GM23248 (cell line): Measurements from ENCODE around the gene HOXA13. TPM values are rescaled to one million over a fixed set of nuclear protein-coding genes. Genes with fewer than 3 reads are reported as not detected.

Experiments used
- DNase-seq: peaks from one replicate; pipeline ENCODE4 v3.0.0-alpha.2; 2015
- H2AFZ ChIP-seq: fragments of 200-600 bp; sonication (generic); 2 replicates; pipeline ENCODE4 v1.6.1; 2016; ENCODE audit warnings: antibody characterized with exemption
- H3F3A ChIP-seq: fragments of 200-600 bp; sonication (generic); 2 replicates; pipeline ENCODE4 v1.6.1; 2016; ENCODE audit warnings: mild to moderate bottlenecking, antibody characterized with exemption, mixed run types; ENCODE audit not compliant: insufficient read depth
- H3K27ac ChIP-seq: fragments of 200-600 bp; sonication (generic); 2 replicates; pipeline ENCODE4 v1.5.1; 2016; ENCODE audit warnings: mild to moderate bottlenecking
- H3K27me3 ChIP-seq: fragments of 200-600 bp; sonication (generic); replicated peaks from 2 replicates; pipeline ENCODE4 v1.6.1; 2016; ENCODE audit warnings: mild to moderate bottlenecking; ENCODE audit not compliant: insufficient read depth
- H3K36me3 ChIP-seq: fragments of 200-600 bp; sonication (generic); 2 replicates; pipeline ENCODE4 v1.6.1; 2016; ENCODE audit warnings: low read depth, mild to moderate bottlenecking
- H3K4me1 ChIP-seq: fragments of 200-600 bp; sonication (generic); 2 replicates; pipeline ENCODE4 v1.6.1; 2016; ENCODE audit warnings: mild to moderate bottlenecking; ENCODE audit not compliant: insufficient read depth
- H3K4me2 ChIP-seq: fragments of 200-600 bp; sonication (generic); one replicate; pipeline ENCODE4 v1.6.1; 2016; ENCODE audit warnings: mild to moderate bottlenecking; ENCODE audit not compliant: unreplicated experiment
- H3K4me3 ChIP-seq: fragments of 200-600 bp; sonication (generic); 2 replicates; pipeline ENCODE4 v1.5.1; 2016; ENCODE audit warnings: mild to moderate bottlenecking
- H3K79me2 ChIP-seq: fragments of 200-600 bp; sonication (generic); 2 replicates; pipeline ENCODE4 v1.6.1; 2016; ENCODE audit warnings: mild to moderate bottlenecking; ENCODE audit not compliant: insufficient read depth
- H3K9ac ChIP-seq: fragments of 200-600 bp; sonication (generic); 2 replicates; pipeline ENCODE4 v1.6.1; 2016; ENCODE audit warnings: mild to moderate bottlenecking
- H3K9me2 ChIP-seq: fragments of 200-600 bp; sonication (generic); 2 replicates; pipeline ENCODE4 v1.6.1; 2016; ENCODE audit warnings: mixed run types, mild to moderate bottlenecking, moderate library complexity; ENCODE audit not compliant: insufficient read depth
- H3K9me3 ChIP-seq: fragments of 200-600 bp; sonication (generic); one replicate; pipeline ENCODE4 v1.6.1; 2017; ENCODE audit warnings: low read depth
- H4K20me1 ChIP-seq: fragments of 200-600 bp; sonication (generic); 2 replicates; pipeline ENCODE4 v1.6.0; 2016; ENCODE audit not compliant: insufficient read depth
- EZH2 ChIP-seq: fragments of 200-600 bp; sonication (generic); IDR thresholded peaks from 2 replicates; pipeline ENCODE4 v1.6.1; 2018; ENCODE audit warnings: antibody characterized with exemption, mild to moderate bottlenecking; ENCODE audit not compliant: insufficient read depth, poor library complexity, severe bottlenecking
- EZH2phosphoT487 ChIP-seq: fragments of 200-600 bp; sonication (generic); IDR thresholded peaks from 2 replicates; pipeline ENCODE4 v1.6.1; 2018; ENCODE audit warnings: antibody characterized with exemption, moderate library complexity, mild to moderate bottlenecking, low read depth; ENCODE audit not compliant: insufficient read depth
- WGBS, 2 experiments: methylation state at CpG; one replicate each; pipeline ENCODE4 v1.1.6; 2015 to 2017; ENCODE audit warnings: low lambda C conversion rate in 2 of 2, low coverage in 1 of 2; ENCODE audit errors: missing lambda C conversion rate in 2 of 2; 5-methylcytosine and 5-hydroxymethylcytosine counted together
- in situ Hi-C: fragments of 300-500 bp; cut with MboI; formaldehyde crosslinking; loops from 2 replicates; pipeline ENCODE4 v1.15.0; 2020
- polyA plus RNA-seq: library from polyadenylated mRNA; unstranded; fragments of >200 nt; fragmentation: Nextera tagmentation; extraction: Ambion mirVana; gene quantifications from 2 replicates; pipeline ENCODE4 v1.2.1, GENCODE V29; 2016
- total RNA-seq: library from RNA; depleted of rRNA; stranded (reverse); fragments of >200 nt; shearing (Covaris generic); gene quantifications from 2 replicates; pipeline ENCODE4 v1.2.3, GENCODE V29; 2014

Gene HOXA13
- total and polyA plus RNA-seq, 2 experiments from 2014 or later, result 0.15 to 0.43 TPM

DNA sequence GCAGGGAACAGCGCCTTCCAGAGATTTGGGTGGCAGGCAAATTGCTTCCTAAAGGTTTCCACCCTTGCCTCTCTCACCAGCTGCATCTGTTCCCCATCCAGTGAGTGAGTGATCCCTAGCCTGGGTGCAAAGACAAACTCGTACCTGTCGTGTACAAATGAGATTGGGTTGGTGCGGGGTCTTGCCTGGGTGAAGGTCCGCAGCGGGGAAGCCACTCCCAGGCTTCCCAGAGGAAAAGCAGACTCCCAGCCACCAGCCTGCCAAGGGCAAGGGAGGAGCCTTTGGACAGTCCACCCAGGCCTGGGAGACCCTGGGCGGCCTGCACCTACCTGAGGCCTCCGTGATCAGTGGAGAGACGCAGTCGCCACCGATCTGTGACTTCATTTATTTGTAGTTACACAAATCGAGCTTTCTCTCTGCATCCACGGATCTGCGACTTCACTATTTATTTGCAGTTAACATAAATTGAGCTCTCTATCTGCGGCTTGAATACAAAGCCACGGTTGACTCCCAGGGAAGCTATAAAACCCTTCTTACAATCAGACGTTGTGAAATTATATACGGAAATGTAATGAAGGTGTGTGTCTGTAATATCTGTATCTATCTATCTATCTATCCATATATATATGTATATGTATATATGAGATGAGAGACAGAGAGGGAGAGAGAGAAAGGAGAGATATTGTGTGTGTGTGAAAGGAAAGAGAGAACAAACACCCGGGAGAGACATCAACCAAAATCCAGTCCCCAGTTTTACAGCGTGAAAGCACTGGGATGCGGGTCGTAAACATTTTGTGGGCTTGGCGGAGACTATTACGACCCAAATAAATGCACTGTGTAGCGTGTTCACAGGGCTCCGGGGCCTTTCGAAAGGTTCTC lies 40.4 kb downstream of the HOXA13 start:
- H3K27me3 ChIP-seq, result no peaks in the 10 kb centered on the region
- peaks cover 5% of the 10 kb centered on the region for H3K4me1 ChIP-seq
- in situ Hi-C loops, result loop anchor here (10.0 kb wide), 4 partner anchors 305 to 1295 kb away; no protein-coding TSS in a partner anchor
- TF ChIP-seq EZH2 (no peak), EZH2phosphoT487 (no peak)
- no peaks in the 10 kb centered on the region for H3K9me2 ChIP-seq
- DNase-seq, result no peak
- 94 to 95% methylated on average over 27 of the region's 27 CpGs for WGBS, 2 experiments
- H4K20me1 ChIP-seq, result no peaks in the 10 kb centered on the region
- H3F3A ChIP-seq, result peaks cover 7% of the 10 kb centered on the region; the same call in 1 of the 2 replicates
- no peak overlapping the region for H3K9ac ChIP-seq
- no peak overlapping the region for H3K27ac ChIP-seq
- H3K36me3 ChIP-seq, result peaks cover 10% of the 10 kb centered on the region; the same call in 1 of the 2 replicates
- H3K4me3 ChIP-seq, result no peak overlapping the region
- H2AFZ ChIP-seq, result no peak overlapping the region
- no peaks in the 10 kb centered on the region for H3K9me3 ChIP-seq
- H3K79me2 ChIP-seq, result peaks cover 49% of the 10 kb centered on the region
- H3K4me2 ChIP-seq, result no peak overlapping the region

DNA sequence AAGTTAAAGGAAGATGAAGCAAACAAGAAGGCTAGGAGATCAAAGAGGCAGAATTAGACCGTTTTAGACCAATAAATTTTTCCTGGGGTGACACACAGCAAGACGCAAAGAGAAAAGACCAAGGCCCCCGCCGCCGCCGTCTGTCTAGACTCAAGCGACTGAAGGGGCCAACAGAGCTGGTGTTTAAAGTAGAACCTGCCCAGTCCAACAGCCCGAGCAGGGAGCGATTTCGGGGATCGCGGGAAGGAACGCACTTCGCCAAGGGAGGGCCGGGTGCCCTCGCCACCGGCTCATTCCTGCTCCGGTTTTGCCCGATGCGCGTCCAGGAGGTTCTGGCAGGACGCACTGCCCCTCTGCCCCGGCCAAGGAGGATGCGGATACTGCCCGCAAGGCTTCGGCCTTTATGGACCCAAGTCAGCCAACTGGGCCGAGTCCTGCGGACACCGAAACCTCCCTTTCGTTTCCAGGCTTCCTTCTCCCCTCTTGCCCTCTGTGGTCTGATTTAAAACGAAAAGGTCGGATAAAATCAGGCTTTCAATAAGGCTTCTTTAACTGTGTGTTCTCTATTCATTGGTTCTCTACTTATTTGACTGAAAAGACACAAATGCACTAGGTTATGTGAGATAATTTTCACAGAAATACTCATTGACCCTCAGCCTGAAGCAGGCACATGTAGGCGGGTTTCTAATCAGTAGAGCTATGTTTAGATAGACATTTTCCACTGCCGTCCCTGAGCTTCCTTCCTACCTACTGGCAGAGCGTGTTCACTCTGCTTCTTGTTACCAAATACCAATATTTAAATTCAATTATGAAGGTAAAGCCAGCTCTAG lies 41.2 kb downstream of the HOXA13 start:
- TF ChIP-seq EZH2 (no peak), EZH2phosphoT487 (no peak)
- Histone ChIP-seq H3F3A (peaks cover 8% of the 10 kb centered on the region; the same call in 1 of the 2 replicates), H2AFZ (no peak overlapping the region), H3K27ac (no peak overlapping the region), H3K4me2 (no peak overlapping the region), H3K9me2 (no peaks in the 10 kb centered on the region), H3K36me3 (peaks cover 10% of the 10 kb centered on the region; the same call in 1 of the 2 replicates), H3K4me1 (peaks cover 5% of the 10 kb centered on the region), H3K27me3 (no peaks in the 10 kb centered on the region), H3K79me2 (peaks cover 49% of the 10 kb centered on the region), H3K4me3 (no peak overlapping the region), H3K9me3 (no peaks in the 10 kb centered on the region), H3K9ac (no peak overlapping the region), H4K20me1 (no peaks in the 10 kb centered on the region)
- in situ Hi-C loops, result loop anchor here (10.0 kb wide), 3 partner anchors 304 to 1294 kb away; no protein-coding TSS in a partner anchor
- DNase-seq, result no peak
- WGBS, 2 experiments, result 98% methylated on average over 35 of the region's 35 CpGs

DNA sequence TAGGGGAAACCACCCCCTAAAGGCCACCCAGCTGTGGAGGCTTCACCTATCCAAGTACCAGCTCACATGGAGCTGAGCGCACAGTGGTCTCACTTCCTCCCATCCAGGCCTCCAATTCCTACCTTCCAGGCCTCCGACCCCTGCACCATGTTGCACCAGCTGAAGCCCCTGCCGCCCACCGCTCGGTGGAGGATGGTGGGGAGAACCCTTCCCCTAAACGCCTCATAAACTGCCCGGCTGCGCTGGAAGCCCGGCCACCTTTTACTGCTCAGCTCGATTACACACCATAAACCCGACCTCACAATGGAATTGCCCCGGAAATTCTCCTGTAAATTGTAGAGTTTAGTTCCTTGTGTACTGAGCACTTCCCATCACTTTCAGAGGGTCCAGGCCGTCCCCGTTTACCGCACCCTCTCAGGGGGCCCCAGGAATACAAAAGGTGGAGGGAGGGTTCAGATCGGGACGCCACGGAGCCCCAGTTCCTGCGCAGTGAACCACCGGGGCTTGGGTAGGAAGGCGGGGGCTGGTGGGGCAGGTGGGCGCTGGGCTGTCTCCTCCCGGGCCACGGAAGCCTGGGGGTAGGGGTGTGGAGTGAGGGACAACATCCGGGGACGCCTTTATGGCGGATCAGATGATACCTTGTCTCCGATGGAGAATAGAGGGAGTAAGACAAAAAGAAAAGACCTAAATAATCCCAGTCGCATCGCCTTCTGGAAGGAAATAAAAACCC lies 42.0 kb downstream of the HOXA13 start:
- H3K36me3 ChIP-seq, result peaks cover 3% of the 10 kb centered on the region; the same call in 1 of the 2 replicates
- WGBS, 2 experiments, result 96% methylated on average over 25 to 30 of the region's 30 CpGs
- no peak overlapping the region for H2AFZ ChIP-seq
- no peak for TF ChIP-seq EZH2phosphoT487
- TF ChIP-seq EZH2, result no peak
- H3K9me3 ChIP-seq, result no peaks in the 10 kb centered on the region
- peaks cover 49% of the 10 kb centered on the region for H3K79me2 ChIP-seq
- peaks cover 15% of the 10 kb centered on the region for H3F3A ChIP-seq
- no peak overlapping the region for H3K4me2 ChIP-seq
- in situ Hi-C loops, result loop anchor here (10.0 kb wide), 3 partner anchors 303 to 1293 kb away; no protein-coding TSS in a partner anchor
- H3K27ac ChIP-seq, result no peak overlapping the region
- peaks cover 9% of the 10 kb centered on the region for H3K4me1 ChIP-seq
- no peak overlapping the region for H3K9ac ChIP-seq
- H3K27me3 ChIP-seq, result no peaks in the 10 kb centered on the region
- no peak overlapping the region for H3K4me3 ChIP-seq
- no peaks in the 10 kb centered on the region for H4K20me1 ChIP-seq
- no peak for DNase-seq
- H3K9me2 ChIP-seq, result no peaks in the 10 kb centered on the region
